Hematopoietic multipotent progenitor cell treated with erythropoietin and hydrocortisone succinate and interleukin-3 and kit ligand, for 17 days (in vitro differentiated cells): ENCODE measurements around the gene EPM2AIP1.
A peak's percentile ranks its signal among the peaks of the same experiment; 100 is the strongest.
"Not testable (repeated sequence)": the region's sequence is repeated elsewhere in the genome, so short reads cannot be mapped to it uniquely, and the experiment has no call there.

Experiments
- DNase-seq: peaks from one replicate; pipeline ENCODE4 v3.0.0-alpha.2; 2015; ENCODE audit warnings: low spot score

EPM2AIP1 gene

GRCh38 chr3:36954452-36955134 lies 38.3 kb downstream of the EPM2AIP1 start:
- peak; percentile 79 for DNase-seq

- not testable (repeated sequence) for DNase-seq
Measured at GRCh38 chr3:36947814-36948213, 45.1 kb downstream of the EPM2AIP1 start.

- no peak for DNase-seq
Measured at GRCh38 chr3:36945333-36945980, 47.5 kb downstream of the EPM2AIP1 start.

- DNase-seq, result peak; percentile 90
Measured at GRCh38 chr3:36944641-36945270, 48.2 kb downstream of the EPM2AIP1 start, which contains the start of gene TRANK1. TRANK1 (minus strand) TSS chr3:36945054; CDS start chr3:36944809, 245 bp downstream.

- peak; percentile 68 for DNase-seq
Measured at GRCh38 chr3:36944012-36944640, 48.8 kb downstream of the EPM2AIP1 start.

GRCh38 chr3:36943601-36944000 lies 49.3 kb downstream of the EPM2AIP1 start:
- DNase-seq, result no peak

- DNase-seq, result no peak
Measured at GRCh38 chr3:36942638-36943248, 50.2 kb downstream of the EPM2AIP1 start.

GRCh38 chr3:36941658-36942057 lies 51.3 kb downstream of the EPM2AIP1 start:
- no peak for DNase-seq

GRCh38 chr3:36941162-36941561 lies 51.8 kb downstream of the EPM2AIP1 start:
- no peak for DNase-seq

- no peak for DNase-seq
Measured at GRCh38 chr3:36937492-36937891, 55.4 kb downstream of the EPM2AIP1 start.
